HTR-8/SVneo (cell line): Measurements from ENCODE around the gene DRG2.

Source experiments
- DNase-seq: peaks from one replicate; pipeline ENCODE4 v3.0.0; 2011; ENCODE audit warnings: low spot score, mixed read lengths; ENCODE audit not compliant: insufficient read length
- FAIRE-seq: peaks from 2 replicates; lab custom pipeline; 2011; peaks lifted over from hg19 to GRCh38; lab: Jason Lieb, UNC

Gene DRG2

DNA sequence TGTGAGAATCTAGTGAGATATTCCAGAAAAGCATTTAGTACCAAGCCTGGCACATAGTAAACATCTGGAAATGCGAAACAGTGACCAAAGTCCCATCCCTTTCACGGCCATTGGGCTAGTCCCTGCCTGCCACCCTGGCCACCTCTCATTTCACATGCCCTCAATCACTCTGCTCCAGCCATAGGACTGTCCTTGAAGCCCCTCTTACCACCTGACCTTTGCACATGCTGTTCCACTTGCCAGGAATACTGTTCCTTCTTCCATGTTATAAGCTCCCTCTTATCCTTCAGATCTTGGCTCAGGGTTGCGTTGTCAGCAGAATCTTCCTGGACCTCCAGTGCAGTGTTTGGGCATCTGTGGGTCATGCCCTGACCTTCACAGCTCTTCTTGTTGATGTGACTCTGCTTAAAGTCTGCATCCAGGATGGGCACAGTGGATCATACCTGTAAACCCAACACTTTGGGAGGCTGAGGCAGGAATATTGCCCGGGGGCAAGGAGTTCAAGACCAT is 22.9 kb downstream of the DRG2 start:
- no peak for DNase-seq
- peak; percentile 81 for FAIRE-seq

DNA sequence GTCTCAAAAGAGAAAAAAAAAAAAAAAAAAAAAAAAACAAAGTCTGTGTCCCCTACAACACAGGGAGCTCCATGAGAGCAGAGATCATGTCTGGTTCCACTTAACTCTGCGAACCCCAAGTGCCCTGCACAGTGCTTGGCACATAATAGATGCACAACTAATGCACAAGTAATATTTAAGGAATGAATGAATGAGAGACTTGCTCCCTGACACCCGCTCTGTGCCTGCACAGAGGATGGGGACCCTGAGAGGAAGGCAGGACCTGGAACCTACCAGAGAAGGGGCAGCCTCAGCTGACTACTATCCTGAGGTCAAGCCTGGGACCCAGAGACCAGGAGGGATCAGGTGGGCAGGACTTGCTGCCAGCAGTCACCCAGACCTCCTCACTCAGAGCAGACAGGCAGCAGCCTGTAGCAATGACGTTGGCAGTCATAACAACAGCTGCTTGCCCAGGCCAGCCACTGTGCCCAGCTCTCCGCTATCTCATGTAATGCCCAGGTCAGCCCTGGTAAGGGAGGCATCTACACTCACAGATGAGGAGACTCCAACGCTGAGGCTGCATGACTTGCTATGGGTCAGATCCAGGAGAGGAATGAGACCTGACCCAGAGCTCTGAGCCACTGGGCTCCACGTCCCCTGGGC is 23.7 kb downstream of the DRG2 start:
- DNase-seq (no peak), FAIRE-seq (peak; percentile 60)

DNA sequence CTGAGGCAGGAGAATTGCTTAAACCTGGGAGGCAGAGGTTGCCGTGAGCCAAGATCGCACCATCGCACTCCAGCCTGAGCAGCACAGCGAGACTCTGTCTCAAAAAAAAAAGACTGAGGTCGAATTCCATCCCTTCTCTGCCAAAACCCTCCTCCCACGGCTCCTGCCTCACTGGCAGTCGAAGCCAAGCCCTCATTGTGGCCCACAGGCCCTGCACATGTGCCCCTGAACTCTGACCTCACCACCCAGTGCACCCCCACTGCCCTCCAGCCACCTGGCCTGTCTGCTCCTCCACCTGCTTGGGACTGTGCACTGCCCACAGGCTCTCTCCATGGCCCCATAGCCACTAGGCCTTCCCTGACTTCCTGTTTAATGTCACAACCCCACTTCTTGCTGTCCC is 27.8 kb downstream of the DRG2 start:
- FAIRE-seq: no peak
- DNase-seq: no peak

DNA sequence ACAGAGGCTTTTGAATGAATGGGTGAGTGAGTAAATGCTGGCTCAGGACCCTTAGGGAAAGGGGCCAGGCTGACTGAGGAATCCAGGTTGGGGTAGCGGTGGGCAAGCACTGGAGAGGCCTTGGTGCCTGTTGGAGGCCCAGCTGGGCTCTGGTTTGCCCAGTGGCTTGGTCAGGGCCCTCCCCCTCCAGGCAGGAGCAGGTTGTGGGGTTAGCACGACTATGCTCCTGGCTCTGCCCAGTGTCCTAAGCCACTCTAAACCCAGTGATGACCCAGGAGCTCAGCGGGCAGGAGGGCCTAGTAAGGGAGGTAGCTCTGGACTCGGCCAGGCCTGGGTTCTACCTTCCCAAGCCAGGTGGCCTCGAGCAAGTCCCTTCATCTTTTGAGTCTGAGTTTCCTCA is 28.3 kb downstream of the DRG2 start:
- no peak for DNase-seq
- peak; percentile 46 for FAIRE-seq

DNA sequence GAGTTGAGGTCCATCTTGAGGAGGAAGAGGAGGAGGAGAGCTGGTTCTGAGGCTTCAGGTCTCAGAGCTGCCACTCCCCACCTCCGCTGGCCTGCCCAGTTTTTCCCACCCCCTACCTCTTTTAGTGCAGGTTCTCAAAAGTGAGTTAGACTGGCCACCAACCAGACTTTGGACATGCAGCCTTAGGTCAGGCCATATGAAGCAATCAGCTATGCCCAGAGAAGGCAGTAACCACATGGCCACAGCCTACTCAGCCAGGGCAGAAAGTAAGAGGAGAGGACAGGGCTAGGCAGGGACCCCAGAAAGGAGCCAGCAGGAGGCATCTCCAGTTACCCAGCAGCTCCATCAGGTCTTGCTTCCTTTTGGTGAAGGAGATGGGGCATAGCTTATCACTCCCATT is 29.8 kb downstream of the DRG2 start:
- DNase-seq: no peak
- peak; percentile 62 for FAIRE-seq

DNA sequence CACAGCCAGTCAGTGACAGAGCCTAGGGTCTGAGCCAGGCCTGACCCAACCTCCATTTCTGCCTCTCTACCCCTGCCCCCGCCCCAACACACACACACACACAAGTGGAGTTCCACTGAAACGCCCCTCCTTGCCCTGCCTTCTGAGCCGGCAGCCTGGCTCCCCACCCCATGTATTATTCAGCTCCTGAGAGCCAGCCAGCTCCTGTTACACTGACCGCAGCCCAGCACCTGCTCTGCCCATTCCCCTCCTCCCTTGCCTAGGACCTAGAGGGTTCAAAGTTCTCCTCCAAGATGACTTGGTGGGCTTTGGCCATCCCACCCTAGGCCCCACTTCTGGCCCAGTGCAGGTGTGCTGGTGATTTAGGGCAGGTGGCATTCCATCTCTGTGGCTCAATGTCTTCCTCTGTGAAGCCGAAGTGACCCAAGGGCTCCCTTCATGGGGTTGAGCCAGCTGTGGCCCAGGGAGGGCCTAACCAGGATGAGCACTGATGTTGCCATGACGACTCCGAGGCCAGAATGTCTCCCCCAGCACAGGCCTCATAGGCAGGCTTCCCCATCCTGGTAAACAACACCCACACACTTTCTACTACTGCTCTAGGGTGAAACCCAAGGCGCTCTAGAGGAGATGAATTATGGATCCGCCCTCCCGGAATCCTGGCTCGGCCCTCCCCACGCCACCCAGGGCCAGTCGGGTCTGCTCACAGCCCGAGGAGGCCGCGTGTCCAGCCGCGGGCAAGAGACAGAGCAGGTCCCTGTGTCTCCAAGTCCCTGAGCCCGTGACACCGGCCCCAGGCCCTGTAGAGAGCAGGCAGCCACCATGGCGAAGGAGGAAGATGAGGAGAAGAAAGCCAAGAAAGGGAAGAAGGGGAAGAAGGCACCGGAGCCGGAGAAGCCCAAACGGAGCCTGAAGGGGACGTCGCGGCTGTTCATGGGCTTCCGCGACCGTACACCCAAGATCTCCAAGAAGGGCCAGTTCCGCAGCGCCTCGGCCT is 30.5 kb downstream of the DRG2 start:
- FAIRE-seq (peak; percentile 9), DNase-seq (no peak)

DNA sequence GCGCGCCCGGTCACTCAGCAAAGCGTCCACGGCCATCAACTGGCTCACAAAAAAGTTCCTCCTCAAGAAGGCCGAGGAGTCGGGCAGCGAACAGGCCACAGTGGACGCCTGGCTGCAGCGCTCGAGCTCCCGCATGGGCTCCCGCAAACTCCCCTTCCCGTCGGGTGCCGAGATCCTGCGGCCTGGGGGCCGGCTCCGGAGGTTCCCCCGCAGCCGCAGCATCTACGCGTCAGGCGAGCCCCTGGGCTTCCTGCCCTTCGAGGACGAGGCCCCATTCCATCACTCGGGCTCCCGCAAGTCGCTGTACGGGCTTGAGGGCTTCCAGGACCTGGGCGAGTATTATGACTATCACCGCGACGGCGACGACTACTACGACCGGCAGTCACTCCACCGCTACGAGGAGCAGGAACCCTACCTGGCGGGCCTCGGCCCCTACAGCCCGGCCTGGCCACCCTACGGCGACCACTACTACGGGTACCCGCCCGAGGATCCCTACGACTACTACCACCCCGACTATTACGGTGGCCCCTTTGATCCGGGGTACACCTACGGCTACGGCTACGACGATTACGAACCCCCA is 31.5 kb downstream of the DRG2 start:
- DNase-seq (no peak), FAIRE-seq (no peak)

DNA sequence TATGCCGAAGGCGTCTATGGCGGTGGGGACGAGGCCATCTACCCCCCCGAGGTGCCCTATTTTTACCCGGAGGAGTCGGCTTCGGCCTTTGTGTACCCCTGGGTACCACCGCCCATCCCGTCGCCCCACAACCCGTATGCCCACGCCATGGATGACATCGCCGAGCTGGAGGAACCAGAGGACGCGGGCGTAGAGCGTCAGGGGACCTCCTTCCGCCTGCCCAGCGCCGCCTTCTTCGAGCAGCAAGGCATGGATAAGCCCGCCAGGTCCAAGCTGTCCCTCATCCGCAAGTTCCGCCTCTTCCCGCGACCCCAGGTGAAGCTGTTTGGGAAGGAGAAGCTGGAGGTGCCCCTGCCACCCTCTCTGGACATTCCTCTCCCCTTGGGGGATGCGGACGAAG is 32.2 kb downstream of the DRG2 start:
- no peak for FAIRE-seq

DNA sequence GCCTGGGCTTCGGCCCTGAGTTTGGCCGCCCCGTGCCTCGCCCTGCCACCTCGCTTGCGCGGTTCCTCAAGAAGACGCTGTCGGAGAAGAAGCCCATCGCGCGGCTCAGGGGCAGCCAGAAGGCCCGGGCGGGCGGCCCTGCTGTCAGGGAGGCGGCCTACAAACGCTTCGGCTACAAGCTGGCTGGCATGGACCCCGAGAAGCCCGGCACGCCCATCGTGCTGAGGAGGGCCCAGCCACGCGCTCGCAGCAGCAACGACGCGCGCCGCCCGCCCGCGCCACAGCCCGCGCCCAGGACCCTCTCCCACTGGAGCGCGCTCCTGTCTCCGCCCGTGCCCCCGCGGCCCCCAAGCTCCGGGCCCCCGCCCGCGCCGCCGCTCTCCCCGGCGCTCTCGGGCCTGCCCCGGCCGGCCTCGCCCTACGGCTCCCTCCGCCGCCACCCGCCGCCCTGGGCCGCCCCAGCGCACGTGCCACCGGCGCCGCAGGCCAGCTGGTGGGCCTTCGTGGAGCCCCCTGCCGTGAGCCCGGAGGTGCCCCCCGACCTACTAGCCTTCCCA is 32.8 kb downstream of the DRG2 start:
- FAIRE-seq (no peak), DNase-seq (no peak)

More for the DNA sequence above, 32.2 kb downstream of the DRG2 start:
- DNase-seq: no peak

DNA sequence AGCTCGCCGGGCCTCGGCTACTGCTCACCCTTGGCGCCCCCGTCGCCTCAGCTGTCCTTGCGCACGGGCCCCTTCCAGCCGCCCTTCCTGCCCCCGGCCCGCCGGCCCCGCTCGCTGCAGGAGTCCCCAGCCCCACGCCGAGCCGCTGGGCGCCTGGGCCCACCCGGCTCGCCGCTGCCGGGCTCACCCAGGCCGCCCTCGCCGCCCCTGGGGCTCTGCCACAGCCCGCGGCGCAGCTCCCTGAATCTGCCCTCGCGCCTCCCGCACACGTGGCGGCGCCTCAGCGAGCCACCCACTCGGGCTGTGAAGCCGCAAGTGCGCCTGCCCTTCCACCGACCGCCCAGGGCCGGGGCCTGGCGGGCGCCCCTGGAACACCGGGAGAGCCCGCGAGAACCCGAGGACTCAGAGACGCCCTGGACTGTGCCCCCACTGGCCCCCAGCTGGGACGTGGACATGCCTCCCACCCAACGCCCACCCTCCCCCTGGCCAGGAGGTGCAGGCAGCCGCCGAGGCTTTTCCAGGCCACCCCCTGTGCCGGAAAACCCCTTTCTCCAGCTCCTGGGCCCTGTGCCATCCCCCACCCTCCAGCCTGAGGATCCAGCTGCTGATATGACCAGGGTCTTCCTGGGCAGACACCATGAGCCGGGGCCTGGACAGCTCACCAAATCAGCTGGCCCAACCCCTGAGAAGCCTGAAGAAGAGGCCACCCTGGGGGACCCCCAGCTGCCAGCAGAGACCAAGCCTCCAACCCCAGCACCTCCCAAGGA is 33.6 kb downstream of the DRG2 start:
- FAIRE-seq (no peak), DNase-seq (no peak)

DNA sequence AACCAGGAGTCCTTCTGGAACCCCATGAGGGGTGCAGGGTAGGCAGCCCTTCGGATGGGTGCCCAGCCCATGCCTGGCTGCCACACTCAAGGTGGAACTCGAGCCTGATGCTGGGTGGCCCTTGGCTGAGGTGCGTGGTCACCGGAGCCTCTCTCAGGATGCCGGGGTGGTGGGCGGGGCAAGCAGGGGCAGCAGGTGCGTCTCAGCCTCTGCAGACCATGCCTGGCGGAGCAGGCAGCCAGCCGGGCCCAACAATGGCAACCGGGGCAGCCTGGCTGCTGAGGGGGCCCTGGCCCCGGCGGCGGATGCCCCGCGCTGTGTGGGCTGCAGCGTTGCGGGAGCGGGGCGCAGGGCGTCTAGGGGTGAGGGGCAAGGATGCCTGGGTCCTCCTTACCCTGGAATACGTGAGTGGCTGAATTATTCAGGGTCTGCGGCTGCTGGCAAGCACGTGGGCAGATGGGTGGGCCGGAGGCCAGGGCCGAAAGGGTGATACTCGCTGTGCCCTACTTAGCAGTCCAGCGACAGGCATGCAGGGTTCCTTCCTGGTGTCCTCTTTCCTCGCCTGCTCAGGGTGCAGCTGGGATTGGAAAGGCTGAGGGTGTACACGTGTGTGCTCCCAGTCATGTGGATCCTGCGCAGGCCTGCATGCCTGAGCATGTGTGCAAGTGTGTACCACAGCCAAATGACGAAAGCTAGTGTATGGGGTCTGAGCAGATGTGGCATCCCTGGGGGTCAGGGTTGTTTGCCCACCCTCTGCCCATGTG is 35.4 kb downstream of the DRG2 start:
- no peak for FAIRE-seq
- no peak for DNase-seq

DNA sequence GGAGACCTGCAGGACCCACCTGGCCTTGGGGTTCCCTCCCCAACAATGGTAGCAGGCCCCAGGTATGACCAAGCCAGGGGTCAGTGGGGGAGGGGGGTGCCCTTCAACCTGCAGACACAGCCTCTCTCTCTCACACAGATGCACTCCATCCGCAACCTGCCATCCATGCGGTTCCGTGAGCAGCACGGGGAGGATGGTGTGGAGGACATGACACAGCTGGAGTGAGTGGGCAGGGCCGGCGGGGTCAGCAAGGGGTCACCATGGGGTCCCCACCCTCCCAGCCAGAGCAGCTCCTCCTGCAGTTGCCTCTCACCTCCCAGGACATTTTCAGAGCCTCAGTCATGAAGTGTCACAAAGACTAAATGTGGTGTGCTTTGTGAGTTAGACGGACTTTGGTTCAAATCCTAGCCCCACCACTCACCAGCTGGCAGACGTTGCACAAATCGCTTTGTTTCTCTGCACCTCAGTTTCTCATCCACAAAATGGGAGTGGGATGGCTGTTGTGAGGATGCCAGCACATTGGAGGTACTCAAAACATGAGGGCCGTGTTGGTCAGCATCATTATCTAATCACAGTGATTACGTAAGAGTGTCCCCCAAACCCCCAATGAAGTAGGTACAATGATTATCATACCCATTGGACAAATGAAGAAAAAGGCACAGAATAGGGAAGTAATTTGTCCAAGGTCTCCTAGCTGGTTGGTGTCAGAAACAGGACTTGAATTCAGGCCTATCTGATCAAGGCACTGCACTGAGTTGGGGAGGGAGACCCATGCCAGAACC is 36.8 kb downstream of the DRG2 start:
- DNase-seq (no peak), FAIRE-seq (peak; percentile 31)

DNA sequence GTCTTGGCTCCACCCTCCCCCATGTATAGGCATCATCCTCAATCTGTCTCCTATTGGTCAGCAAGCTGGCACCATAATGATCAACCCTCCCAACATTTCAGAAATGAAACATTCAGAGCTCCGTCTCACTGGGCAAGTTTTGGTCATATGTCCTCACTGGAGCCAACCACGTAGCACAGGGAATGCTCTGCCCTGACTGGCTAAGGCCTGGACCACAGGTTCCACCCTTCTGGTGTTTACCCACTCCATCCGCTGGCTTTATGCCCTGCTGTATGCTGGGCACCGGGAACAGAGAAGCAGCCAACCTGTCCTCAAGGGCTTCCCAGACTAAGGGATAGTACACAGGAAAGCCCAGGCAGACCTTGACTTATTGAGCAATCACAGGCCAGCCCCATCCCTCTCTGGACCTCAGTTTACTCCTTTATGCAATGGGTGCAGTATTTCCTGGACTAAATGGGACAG is 41.3 kb downstream of the DRG2 start:
- DNase-seq (peak; percentile 46), FAIRE-seq (no peak)

DNA sequence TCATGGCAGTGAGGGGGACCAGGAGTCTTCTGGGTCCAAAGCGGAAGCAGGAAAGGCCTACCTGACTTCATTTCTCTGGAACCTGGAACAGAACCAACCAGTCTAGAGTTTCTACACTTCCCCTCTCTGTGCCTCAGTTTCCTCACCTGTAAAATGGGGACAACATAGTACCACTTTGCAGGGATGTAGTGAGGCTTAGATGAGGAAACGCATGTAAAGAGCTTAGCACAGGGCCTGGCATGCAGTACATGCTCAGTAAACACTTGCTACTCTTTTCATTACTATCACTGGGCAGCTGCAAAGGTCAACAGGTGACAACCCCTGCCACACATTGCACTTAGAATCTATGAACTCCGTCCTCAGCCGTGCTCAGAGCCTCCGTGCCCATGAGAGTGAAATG is 45.0 kb downstream of the DRG2 start:
- FAIRE-seq: peak; percentile 58
- DNase-seq: no peak

DNA sequence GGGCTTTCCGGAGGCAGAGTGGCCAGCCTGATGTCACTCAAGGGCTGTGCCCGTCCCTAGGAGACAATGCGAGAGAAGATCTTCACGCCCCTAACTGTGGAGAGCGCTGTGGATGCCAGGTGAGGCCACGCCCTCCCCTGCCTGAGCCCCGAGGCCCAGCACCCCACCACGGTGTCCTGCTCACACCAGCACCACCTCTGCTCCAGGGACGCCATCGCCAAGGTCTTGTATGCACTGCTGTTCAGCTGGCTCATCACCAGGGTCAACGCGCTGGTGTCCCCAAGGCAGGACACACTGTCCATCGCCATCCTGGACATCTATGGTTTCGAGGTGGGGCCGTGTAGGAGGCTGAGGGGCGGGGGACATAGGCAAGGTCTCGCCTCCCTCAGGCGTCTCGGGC is 48.6 kb downstream of the DRG2 start:
- DNase-seq (no peak), FAIRE-seq (peak; percentile 67)

DNA sequence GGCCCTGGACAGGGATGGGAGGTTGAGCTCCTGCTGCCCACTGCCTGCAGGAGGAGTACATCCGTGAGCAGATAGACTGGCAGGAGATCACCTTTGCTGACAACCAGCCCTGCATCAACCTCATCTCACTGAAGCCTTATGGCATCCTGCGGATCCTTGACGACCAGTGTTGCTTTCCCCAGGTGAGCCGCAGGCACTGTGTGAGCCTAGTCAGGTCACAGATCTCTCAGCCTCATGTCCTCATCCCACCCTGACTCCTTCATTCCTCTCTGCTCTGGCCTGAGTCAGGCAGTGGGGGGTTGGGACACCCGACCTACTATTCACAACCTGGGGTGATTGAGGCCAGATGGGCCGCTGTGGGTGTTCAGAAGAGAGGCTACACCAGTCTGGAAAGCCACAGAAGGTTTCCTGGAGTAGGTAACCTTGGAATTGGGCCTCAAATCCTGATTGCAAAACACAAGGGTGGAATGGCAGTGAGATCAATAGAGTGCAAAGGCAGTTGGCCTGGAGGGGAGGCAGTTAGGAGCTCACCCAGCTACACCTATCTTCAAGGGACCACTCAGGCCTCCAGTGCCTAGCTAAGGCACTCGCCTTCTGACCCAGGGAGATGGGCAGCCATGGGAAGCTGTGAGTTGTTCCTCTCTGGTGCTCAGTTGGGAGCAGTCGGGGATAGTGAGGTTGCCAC is 50.5 kb downstream of the DRG2 start:
- peak; percentile 51 for FAIRE-seq

DNA sequence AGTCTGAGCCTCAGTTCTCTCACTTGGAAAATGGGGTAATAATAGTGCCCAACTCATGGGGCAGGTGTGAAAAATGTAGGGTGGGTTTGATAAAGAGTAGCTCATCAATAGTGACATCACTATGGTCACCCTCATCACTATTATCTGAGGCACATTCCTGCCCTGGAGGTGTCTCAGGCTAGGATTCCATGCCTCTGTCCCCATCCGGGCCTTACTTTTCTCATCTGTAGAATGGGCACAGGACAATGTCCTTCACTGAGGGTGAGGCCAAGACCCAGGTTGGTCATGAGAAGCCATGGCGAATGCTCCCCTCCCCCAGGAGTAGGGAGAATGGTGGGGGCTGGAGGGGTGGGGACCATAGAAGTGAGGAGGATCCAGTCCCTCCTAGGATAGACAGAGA is 51.3 kb downstream of the DRG2 start:
- FAIRE-seq (no peak), DNase-seq (no peak)

More for the DNA sequence above, 50.5 kb downstream of the DRG2 start:
- DNase-seq: no peak

DNA sequence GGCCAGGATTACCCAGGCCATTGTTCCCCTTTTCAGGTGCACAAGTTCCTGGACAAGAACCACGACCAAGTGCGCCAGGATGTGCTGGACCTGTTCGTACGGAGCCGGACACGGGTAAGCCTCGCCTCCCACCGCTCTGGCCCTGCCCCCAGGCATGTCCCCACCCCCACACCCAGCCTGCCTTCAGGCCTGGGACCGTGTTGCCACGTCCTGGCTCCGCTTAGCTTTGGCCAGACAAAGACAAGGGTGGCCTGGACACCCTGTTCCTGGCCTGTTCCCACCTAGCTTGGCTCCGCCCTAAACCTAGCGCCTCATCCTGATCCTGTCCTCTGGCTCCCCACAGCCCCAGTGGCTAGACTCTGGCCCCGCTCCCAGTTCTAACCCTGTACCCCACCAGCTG is 51.8 kb downstream of the DRG2 start:
- FAIRE-seq: no peak
- DNase-seq: no peak
